ENCODE measurements around the gene FGF22.

DNA sequence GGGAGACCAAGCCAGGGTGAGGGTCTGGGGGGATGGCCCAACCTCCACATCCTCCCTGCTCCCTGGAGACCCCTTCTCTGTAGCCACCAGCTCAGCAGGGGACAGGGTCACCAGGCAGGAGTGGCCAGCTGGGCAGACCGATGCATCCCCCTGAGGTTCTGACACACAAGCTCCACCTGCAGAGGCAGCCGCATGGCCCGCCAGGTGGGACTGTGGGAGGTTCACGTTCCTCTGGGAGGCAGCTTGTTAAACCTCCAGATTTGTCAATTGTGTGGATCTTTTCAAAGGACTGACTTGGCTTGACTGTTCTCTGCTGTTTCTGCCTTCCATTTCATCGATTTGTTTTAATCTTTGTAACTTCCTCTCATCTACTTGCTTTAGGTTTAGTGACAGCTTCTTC lies 14.4 kb upstream of the FGF22 start:
- no peak for TF ChIP-seq EP300 (conservative IDR thresholded peaks at IDR 0.05; ENCODE audit: poor library complexity, severe bottlenecking)
- TF ChIP-seq, protein P1, sequence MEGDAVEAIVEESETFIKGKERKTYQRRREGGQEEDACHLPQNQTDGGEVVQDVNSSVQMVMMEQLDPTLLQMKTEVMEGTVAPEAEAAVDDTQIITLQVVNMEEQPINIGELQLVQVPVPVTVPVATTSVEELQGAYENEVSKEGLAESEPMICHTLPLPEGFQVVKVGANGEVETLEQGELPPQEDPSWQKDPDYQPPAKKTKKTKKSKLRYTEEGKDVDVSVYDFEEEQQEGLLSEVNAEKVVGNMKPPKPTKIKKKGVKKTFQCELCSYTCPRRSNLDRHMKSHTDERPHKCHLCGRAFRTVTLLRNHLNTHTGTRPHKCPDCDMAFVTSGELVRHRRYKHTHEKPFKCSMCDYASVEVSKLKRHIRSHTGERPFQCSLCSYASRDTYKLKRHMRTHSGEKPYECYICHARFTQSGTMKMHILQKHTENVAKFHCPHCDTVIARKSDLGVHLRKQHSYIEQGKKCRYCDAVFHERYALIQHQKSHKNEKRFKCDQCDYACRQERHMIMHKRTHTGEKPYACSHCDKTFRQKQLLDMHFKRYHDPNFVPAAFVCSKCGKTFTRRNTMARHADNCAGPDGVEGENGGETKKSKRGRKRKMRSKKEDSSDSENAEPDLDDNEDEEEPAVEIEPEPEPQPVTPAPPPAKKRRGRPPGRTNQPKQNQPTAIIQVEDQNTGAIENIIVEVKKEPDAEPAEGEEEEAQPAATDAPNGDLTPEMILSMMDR (IDR thresholded peaks at IDR 0.05; ENCODE audit: poor library complexity, severe bottlenecking): no peak
- no peak for TF ChIP-seq POLR2AphosphoS5 (IDR thresholded peaks at IDR 0.05)
- no peak for TF ChIP-seq EZH2 (IDR thresholded peaks at IDR 0.05; ENCODE audit: borderline replicate concordance, insufficient read depth, low read length, poor library complexity, severe bottlenecking)
- no peak for TF ChIP-seq TAF1 (IDR thresholded peaks at IDR 0.05; ENCODE audit: low read depth)
